ENCODE measurements around the gene ADD3. TPM values are rescaled to one million over a fixed set of nuclear protein-coding genes. Genes with fewer than 3 reads are reported as not detected.

ADD3 gene
- total RNA-seq, 3 donors from 2014 or later (not counting 1 experiment from before 2014, with no cell fraction given): 341 to 437 (median 344) TPM

DNA sequence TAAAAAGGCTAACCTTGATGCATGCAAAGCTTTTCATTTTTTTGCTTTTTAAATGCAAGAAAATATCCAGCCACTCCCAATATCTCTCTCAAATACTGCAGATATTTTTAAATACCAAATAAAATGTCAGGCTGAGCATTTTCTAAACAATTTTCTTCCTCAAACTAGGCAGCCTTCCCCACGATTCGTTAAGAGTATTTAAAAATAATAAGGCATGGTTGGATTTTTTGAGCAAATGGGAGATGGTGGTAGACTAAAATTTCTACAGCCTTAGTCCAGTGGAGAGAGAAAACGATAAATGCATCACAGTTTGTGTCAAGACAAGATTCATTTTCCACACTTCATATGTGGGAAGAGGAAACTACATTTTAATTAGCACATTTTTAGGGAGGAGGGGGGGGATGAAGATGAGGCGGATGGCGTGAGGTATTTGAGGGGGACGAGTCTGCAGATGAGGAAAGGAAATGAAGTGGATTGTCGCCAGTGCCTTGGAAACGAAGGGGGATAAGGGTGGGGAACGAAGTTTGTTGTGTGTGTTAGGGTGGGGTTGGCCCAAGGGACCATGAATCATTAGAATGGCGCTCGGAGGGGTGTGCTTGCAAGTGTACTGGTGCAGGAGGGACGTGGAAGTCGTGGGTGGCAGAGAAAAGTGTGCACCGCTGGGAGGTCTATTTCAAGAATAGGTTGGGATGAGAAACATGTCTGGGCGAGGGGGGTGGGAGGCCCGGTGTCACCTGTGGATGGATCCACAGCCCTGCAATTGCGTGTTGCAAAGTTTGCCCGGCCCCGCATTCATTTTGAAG, 1.2 kb upstream of the ADD3 start:
- DNase-seq: no peak
- no peaks in the 10 kb centered on the region for H3K36me3 Mint-ChIP-seq

DNA sequence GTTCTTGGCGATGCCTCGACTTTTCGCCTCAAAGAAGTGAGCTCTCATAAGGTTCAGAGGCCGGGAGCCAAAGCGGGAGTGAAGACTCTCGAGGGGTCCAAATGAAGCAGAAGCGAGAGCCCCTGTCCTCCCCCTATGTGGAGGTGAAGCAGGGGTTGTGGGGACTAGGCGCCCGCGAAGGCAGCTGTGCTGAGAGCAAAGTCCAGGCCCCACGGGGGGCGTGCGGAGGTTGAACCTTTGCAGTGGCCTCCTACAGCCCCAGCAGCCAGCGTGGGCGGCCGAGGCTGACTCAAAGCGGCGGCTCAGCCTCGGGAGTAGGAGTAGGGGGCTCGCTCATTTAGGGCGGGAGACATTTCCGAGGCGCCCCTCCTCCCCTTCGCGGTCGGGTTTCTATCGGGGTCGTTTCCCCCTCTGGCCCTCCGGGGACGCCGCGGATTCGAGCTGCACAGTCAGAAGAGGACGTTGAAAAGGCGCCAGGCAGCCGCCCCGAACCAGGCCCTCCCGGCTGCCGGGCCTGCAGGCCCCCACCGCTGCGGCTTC, 553 bp upstream of the ADD3 start:
- WGBS (ENCODE audit: insufficient coverage): 13% methylated on average over 41 of the region's 41 CpGs
- TF ChIP-seq, protein P1, sequence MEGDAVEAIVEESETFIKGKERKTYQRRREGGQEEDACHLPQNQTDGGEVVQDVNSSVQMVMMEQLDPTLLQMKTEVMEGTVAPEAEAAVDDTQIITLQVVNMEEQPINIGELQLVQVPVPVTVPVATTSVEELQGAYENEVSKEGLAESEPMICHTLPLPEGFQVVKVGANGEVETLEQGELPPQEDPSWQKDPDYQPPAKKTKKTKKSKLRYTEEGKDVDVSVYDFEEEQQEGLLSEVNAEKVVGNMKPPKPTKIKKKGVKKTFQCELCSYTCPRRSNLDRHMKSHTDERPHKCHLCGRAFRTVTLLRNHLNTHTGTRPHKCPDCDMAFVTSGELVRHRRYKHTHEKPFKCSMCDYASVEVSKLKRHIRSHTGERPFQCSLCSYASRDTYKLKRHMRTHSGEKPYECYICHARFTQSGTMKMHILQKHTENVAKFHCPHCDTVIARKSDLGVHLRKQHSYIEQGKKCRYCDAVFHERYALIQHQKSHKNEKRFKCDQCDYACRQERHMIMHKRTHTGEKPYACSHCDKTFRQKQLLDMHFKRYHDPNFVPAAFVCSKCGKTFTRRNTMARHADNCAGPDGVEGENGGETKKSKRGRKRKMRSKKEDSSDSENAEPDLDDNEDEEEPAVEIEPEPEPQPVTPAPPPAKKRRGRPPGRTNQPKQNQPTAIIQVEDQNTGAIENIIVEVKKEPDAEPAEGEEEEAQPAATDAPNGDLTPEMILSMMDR (IDR thresholded peaks at IDR 0.05): no peak
- Mint-ChIP-seq H3K4me1 (peaks cover 35% of the 10 kb centered on the region in 2 donors), H3K36me3 (no peaks in the 10 kb centered on the region), H3K27me3 (ENCODE audit: low read depth in 2 of 2) (no peaks in the 10 kb centered on the region), H3K27ac (no peak overlapping the region), H3K4me3 (no peak overlapping the region), H3K9me3 (no peaks in the 10 kb centered on the region)
- Histone ChIP-seq H3K4me3 (ENCODE audit: low read length) (peak overlapping the region; percentile 85), H3K27me3 (ENCODE audit: control insufficient read depth, insufficient read depth, low read length) (no peaks in the 10 kb centered on the region), H3K27ac (ENCODE audit: low read length) (peak overlapping the region; percentile 73), H3K9me3 (ENCODE audit: control insufficient read depth, insufficient read depth, low read length) (no peaks in the 10 kb centered on the region), H3K4me1 (ENCODE audit: control insufficient read depth, insufficient read depth, low read length) (peaks cover 15% of the 10 kb centered on the region), H3K36me3 (ENCODE audit: control insufficient read depth, insufficient read depth, low read length) (no peaks in the 10 kb centered on the region)
- intact Hi-C loops (cut with micrococcal nuclease): loop anchor here (5.0 to 10.0 kb wide), 3 partner anchors 35 to 218 kb away; partner anchors contain the start of gene XPNPEP1
- no peak for DNase-seq
- ATAC-seq: peak; percentile 3 to 7 (median 3)

More for the DNA sequence above, 1.2 kb upstream of the ADD3 start:
- no peak overlapping the region for H3K27ac ChIP-seq (ENCODE audit: low read length)
- Mint-ChIP-seq H3K4me3 (no peak overlapping the region), H3K9me3 (no peaks in the 10 kb centered on the region), H3K27me3 (ENCODE audit: low read depth in 2 of 2) (no peaks in the 10 kb centered on the region), H3K4me1 (peaks cover 28 to 29% of the 10 kb centered on the region in 2 donors), H3K27ac (no peak overlapping the region)
- no peaks in the 10 kb centered on the region for H3K9me3 ChIP-seq (ENCODE audit: control insufficient read depth, insufficient read depth, low read length)
- peaks cover 15% of the 10 kb centered on the region for H3K4me1 ChIP-seq (ENCODE audit: control insufficient read depth, insufficient read depth, low read length)
- intact Hi-C loops (cut with micrococcal nuclease): loop anchor here (5.0 to 10.0 kb wide), 3 partner anchors 36 to 218 kb away; partner anchors contain the start of gene XPNPEP1
- WGBS (ENCODE audit: insufficient coverage): 63% methylated on average over 16 of the region's 19 CpGs
- no peak for ATAC-seq
- H3K27me3 ChIP-seq (ENCODE audit: control insufficient read depth, insufficient read depth, low read length): no peaks in the 10 kb centered on the region
- TF ChIP-seq, protein P1 (IDR thresholded peaks at IDR 0.05): no peak
- no peaks in the 10 kb centered on the region for H3K36me3 ChIP-seq (ENCODE audit: control insufficient read depth, insufficient read depth, low read length)
- H3K4me3 ChIP-seq (ENCODE audit: low read length): peak overlapping the region; percentile 85

DNA sequence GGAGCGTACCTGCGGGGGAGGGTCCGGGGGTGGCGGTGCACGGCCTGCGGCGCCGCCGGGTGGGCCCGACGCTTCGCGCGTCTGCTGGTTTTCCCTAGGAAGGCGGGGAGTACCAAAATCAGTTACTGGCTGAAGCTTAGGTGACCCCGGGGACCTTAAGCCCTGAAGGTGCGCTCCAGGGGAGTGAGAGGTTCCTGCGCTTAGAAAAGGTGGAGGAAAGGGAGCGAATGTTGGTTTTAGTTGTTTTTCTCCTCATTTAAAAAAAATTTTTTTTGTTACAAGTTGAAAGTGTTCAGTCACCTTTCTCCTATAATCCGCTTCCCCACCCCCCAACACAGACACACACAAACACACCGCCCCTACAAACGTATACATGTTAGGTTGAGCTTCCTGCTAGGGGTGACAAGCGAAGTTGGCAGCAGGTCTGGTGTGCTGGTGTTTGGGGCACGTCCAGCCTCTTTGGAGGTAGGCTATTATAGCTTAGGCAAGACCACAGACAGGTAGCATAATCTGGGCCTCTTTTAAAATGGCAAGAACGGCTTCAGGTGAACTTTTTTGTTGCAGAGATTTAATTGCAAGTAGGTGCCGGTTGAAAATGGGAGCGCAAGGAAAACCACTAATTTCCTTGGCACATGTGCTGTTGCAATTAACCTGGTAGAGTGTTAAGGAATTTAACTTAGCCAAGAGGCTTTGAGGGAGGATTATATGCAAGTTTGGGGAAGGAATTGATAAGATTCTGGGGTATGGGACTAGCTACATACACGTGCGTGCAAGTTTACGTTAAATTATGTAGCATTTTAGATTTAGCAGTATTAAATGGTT, 945 bp downstream of the ADD3 start:
- H3K9me3 ChIP-seq (ENCODE audit: control insufficient read depth, insufficient read depth, low read length): no peaks in the 10 kb centered on the region
- Mint-ChIP-seq H3K4me1 (peaks cover 48 to 50% of the 10 kb centered on the region in 2 donors), H3K4me3 (no peak overlapping the region), H3K36me3 (no peaks in the 10 kb centered on the region), H3K9me3 (no peaks in the 10 kb centered on the region), H3K27me3 (ENCODE audit: low read depth in 2 of 2) (no peaks in the 10 kb centered on the region), H3K27ac (peak overlapping the region in 1 of 2 donors; percentile 97)
- no peaks in the 10 kb centered on the region for H3K36me3 ChIP-seq (ENCODE audit: control insufficient read depth, insufficient read depth, low read length)
- peaks cover 25% of the 10 kb centered on the region for H3K4me1 ChIP-seq (ENCODE audit: control insufficient read depth, insufficient read depth, low read length)
- WGBS (ENCODE audit: insufficient coverage): 3% methylated on average over 27 of the region's 30 CpGs
- DNase-seq (peak; percentile 40 to 76), ATAC-seq (peak; percentile 12 to 22 (median 14))
- H3K4me3 ChIP-seq (ENCODE audit: low read length): peak overlapping the region; percentile 85
- TF ChIP-seq, protein P1 (IDR thresholded peaks at IDR 0.05): no peak
- H3K27ac ChIP-seq (ENCODE audit: low read length): peak overlapping the region; percentile 78
- intact Hi-C loops (cut with micrococcal nuclease): loop anchor here (2.0 to 10.0 kb wide), 4 partner anchors 34 to 216 kb away; partner anchors contain the start of gene XPNPEP1
- H3K27me3 ChIP-seq (ENCODE audit: control insufficient read depth, insufficient read depth, low read length): no peaks in the 10 kb centered on the region

Measured in natural killer cell (primary cell).